ENCODE results near the gene KLHL28. TPM values are rescaled to one million over a fixed set of nuclear protein-coding genes. Genes with fewer than 3 reads are reported as not detected.

Gene KLHL28
- total RNA-seq, 1 donor from 2014 or later = 15.8 TPM

DNA sequence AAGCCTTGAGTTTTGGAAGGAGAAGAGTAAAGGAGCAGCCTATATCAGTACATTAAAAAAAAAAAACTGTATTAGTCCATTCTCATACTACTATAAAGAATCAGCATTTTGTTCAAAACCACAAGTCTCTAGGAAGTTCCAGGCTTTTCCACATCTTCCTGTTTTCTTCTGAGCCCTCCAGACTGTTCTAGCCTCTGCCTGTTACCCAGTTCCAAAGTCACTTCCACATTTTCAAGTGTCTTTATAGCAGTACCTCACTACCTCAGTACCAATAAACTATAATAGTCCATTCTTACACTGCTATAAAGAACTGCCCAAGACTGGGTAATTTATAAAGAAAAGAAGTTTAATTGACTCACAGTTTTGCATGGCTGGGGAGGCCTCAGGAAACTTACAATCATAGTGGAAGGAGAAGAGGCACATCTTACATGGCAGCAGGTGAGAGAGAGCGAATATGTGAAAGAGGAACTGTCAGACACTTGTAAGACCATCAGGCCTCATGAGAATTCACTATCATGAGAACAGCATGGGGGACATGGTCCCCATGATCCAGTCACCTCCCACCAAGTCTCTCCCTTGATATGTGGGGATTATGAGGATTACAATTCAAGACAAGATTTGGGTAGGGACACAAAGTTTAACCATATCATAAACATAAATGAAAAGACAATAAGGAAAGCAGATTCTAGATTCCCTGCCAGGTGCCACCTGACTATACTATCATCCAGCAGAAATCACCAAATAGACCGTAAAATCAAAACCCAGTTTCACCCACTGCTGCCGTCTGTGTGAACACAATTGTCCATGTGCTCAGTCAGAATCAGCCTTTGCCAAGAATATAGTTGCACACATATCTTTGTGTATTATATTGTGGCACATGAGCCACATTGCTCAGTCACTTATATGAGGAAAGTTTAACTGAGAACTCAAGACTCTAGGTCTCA lies 28.0 kb upstream of the KLHL28 start:
- TF ChIP-seq, protein P1, sequence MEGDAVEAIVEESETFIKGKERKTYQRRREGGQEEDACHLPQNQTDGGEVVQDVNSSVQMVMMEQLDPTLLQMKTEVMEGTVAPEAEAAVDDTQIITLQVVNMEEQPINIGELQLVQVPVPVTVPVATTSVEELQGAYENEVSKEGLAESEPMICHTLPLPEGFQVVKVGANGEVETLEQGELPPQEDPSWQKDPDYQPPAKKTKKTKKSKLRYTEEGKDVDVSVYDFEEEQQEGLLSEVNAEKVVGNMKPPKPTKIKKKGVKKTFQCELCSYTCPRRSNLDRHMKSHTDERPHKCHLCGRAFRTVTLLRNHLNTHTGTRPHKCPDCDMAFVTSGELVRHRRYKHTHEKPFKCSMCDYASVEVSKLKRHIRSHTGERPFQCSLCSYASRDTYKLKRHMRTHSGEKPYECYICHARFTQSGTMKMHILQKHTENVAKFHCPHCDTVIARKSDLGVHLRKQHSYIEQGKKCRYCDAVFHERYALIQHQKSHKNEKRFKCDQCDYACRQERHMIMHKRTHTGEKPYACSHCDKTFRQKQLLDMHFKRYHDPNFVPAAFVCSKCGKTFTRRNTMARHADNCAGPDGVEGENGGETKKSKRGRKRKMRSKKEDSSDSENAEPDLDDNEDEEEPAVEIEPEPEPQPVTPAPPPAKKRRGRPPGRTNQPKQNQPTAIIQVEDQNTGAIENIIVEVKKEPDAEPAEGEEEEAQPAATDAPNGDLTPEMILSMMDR (conservative IDR thresholded peaks at IDR 0.05) = no peak
- Mint-ChIP-seq H3K9me3 (no peaks in the 10 kb centered on the region), H3K36me3 (ENCODE audit: low read depth) (peaks cover 5% of the 10 kb centered on the region), H3K27me3 (ENCODE audit: low read depth) (no peaks in the 10 kb centered on the region), H3K4me3 (no peak overlapping the region), H3K4me1 (peaks cover 3% of the 10 kb centered on the region), H3K27ac (ENCODE audit: unreplicated experiment) (no peak overlapping the region)
- no peak for DNase-seq (ENCODE audit: low read depth, low spot score)

DNA sequence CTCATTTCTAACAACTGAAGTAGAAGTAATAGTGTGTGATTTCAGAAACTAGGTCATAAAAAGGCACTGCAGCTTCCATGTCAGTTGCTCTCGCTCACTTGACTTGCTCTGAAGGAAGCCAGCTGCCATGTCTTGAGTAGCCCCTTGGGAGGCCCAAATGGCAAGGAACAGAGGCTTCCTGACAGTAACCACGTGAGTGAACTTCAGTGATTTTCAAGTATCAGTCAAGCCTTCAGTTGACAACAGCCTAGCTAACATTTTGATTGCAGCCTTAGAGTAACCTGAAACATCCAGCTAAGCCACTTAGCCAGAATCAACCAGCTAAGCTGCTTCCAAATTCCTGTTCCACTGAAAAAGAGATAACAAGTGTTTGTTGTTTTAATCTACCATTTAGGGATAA lies 26.9 kb upstream of the KLHL28 start:
- Mint-ChIP-seq H3K4me1 (no peaks in the 10 kb centered on the region), H3K27me3 (ENCODE audit: low read depth) (no peaks in the 10 kb centered on the region), H3K27ac (ENCODE audit: unreplicated experiment) (peak overlapping the region; percentile 14), H3K4me3 (no peak overlapping the region), H3K9me3 (no peaks in the 10 kb centered on the region), H3K36me3 (ENCODE audit: low read depth) (peaks cover 5% of the 10 kb centered on the region)
- TF ChIP-seq, protein P1 (conservative IDR thresholded peaks at IDR 0.05) = no peak
- DNase-seq (ENCODE audit: low read depth, low spot score) = no peak

DNA sequence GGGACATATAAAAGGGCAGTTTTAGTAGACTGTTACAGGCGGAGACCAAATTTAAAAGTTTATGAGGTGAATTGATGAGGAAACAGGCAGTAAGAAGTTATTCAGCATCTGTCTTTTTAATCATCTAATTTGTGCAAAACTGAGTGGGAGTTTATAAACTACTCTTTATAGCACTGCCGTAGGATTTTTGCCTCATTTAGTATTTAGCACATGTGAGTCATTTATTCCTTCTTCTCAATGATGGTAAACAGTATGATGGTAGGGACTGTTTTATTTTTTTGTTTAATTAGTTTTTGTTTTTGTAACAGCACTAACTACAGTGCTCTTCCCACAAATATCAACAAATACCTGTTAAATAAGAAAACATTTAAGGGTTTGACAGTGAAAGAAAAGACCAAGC lies 20.8 kb upstream of the KLHL28 start:
- no peaks in the 10 kb centered on the region for H3K36me3 Mint-ChIP-seq (ENCODE audit: low read depth)
- no peak for DNase-seq (ENCODE audit: low read depth, low spot score)
- TF ChIP-seq, protein P1 (conservative IDR thresholded peaks at IDR 0.05) = no peak
- H3K9me3 Mint-ChIP-seq = no peaks in the 10 kb centered on the region
- no peak overlapping the region for H3K27ac Mint-ChIP-seq (ENCODE audit: unreplicated experiment)
- no peak overlapping the region for H3K4me3 Mint-ChIP-seq
- no peaks in the 10 kb centered on the region for H3K27me3 Mint-ChIP-seq (ENCODE audit: low read depth)
- no peaks in the 10 kb centered on the region for H3K4me1 Mint-ChIP-seq

DNA sequence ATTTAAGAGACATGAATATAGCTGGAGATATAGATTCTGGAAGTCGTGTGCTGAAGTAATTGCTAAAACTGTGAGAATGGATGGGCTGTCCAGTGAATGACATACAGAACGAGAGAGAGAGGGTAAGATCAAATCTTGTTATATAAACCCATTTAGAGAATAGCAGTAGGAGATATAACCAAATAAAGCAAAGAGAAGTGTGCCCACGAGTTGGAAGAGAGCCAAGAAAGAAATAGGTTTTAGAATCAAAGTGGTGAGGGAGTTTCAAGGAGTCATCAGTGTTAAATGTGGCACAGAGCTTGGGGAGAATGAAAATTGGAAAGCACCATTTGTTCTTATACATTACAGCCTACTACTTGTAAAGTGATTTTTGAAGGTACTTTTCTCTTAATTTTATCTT lies 19.5 kb upstream of the KLHL28 start:
- H3K9me3 Mint-ChIP-seq = no peaks in the 10 kb centered on the region
- no peak overlapping the region for H3K27ac Mint-ChIP-seq (ENCODE audit: unreplicated experiment)
- H3K27me3 Mint-ChIP-seq (ENCODE audit: low read depth) = no peaks in the 10 kb centered on the region
- TF ChIP-seq, protein P1 (conservative IDR thresholded peaks at IDR 0.05) = no peak
- H3K4me1 Mint-ChIP-seq = peaks cover 2% of the 10 kb centered on the region
- H3K4me3 Mint-ChIP-seq = no peak overlapping the region
- no peak for DNase-seq (ENCODE audit: low read depth, low spot score)
- H3K36me3 Mint-ChIP-seq (ENCODE audit: low read depth) = peaks cover 1% of the 10 kb centered on the region

DNA sequence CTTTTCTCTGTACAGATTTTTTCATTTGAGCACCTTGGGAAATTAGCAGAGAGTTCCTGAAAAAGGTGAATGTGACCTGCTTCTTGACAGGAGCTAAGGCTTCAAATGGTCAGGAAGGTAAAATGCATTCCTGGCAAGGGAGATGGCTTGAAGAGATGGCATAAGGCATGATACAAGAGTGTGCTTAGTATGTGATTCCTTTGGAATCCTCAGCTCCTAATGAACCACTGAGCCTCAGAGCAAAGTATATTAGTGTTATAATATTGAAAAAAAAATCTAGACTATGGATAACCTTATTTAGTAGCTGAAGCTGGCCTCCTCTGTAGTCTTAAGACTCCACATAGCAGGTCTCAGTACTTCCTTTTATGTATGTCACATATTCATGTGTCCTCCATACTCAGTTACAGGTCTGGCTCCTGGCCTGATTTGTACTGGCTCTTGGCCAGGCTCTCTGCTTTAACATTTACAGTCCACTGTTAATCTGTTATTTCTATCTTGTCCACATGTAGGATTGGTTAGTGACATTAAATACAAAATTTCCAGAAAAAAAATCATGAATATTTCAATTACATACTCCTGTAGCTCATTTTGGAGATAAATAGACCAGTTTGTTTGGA lies 18.1 kb upstream of the KLHL28 start:
- H3K27me3 Mint-ChIP-seq (ENCODE audit: low read depth) = no peaks in the 10 kb centered on the region
- H3K36me3 Mint-ChIP-seq (ENCODE audit: low read depth) = peaks cover 4% of the 10 kb centered on the region
- no peak overlapping the region for H3K27ac Mint-ChIP-seq (ENCODE audit: unreplicated experiment)
- TF ChIP-seq, protein P1 (conservative IDR thresholded peaks at IDR 0.05) = no peak
- H3K9me3 Mint-ChIP-seq = no peaks in the 10 kb centered on the region
- peaks cover 6% of the 10 kb centered on the region for H3K4me1 Mint-ChIP-seq
- H3K4me3 Mint-ChIP-seq = no peak overlapping the region
- no peak for DNase-seq (ENCODE audit: low read depth, low spot score)

Data from neural crest cell (in vitro differentiated cells).